Epithelial cell of esophagus (primary cell): ENCODE results near the gene VSIG4.
"Not testable (repeated sequence)": the region's sequence is repeated elsewhere in the genome, so short reads cannot be mapped to it uniquely, and the experiment has no call there.

ENCODE experiments used
- DNase-seq: peaks from one replicate; pipeline ENCODE4 v3.0.0; 2010; ENCODE audit warnings: low read depth
- H3K4me3 ChIP-seq: 2 replicates; pipeline ENCODE4 v1.5.1; 2011; ENCODE audit warnings: mild to moderate bottlenecking, low read length, control low read depth
- TF ChIP-seq, protein P1 (sequence below): IDR thresholded peaks from 2 replicates; pipeline ENCODE4 v1.5.1; 2011; ENCODE audit warnings: low read depth, mild to moderate bottlenecking, low read length, control low read depth, inconsistent platforms; ENCODE audit not compliant: insufficient read depth; ENCODE audit errors: missing control alignments

VSIG4 gene, protein sequence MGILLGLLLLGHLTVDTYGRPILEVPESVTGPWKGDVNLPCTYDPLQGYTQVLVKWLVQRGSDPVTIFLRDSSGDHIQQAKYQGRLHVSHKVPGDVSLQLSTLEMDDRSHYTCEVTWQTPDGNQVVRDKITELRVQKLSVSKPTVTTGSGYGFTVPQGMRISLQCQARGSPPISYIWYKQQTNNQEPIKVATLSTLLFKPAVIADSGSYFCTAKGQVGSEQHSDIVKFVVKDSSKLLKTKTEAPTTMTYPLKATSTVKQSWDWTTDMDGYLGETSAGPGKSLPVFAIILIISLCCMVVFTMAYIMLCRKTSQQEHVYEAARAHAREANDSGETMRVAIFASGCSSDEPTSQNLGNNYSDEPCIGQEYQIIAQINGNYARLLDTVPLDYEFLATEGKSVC

DNA sequence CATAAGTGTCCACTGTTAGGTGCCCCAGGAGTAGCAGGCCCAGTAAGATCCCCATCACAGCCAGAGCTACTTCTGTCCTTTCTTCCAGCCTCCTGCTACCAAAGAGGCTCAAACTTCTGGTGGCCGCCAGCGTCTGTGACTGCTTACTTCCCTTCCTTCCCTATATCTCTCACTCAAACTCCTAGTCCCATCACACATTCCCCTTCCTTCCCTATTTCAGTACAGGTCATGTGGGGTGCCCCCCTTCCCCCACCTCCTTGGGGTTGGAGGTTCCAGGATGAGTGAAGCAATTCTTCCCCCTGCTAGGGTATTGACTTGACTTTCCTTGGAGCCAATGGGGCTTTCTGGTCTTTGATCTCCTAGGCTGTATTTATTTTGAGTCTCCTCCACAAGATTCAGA is at the start of gene VSIG4:
VSIG4 (minus strand) TSS at position 137 of the 400 bp plus-strand sequence; CDS start at position 55, 82 bp downstream.
- DNase-seq, result no peak
- TF ChIP-seq, protein P1, sequence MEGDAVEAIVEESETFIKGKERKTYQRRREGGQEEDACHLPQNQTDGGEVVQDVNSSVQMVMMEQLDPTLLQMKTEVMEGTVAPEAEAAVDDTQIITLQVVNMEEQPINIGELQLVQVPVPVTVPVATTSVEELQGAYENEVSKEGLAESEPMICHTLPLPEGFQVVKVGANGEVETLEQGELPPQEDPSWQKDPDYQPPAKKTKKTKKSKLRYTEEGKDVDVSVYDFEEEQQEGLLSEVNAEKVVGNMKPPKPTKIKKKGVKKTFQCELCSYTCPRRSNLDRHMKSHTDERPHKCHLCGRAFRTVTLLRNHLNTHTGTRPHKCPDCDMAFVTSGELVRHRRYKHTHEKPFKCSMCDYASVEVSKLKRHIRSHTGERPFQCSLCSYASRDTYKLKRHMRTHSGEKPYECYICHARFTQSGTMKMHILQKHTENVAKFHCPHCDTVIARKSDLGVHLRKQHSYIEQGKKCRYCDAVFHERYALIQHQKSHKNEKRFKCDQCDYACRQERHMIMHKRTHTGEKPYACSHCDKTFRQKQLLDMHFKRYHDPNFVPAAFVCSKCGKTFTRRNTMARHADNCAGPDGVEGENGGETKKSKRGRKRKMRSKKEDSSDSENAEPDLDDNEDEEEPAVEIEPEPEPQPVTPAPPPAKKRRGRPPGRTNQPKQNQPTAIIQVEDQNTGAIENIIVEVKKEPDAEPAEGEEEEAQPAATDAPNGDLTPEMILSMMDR, result no peak
- no peak within 1 kb of the TSS for H3K4me3 ChIP-seq

DNA sequence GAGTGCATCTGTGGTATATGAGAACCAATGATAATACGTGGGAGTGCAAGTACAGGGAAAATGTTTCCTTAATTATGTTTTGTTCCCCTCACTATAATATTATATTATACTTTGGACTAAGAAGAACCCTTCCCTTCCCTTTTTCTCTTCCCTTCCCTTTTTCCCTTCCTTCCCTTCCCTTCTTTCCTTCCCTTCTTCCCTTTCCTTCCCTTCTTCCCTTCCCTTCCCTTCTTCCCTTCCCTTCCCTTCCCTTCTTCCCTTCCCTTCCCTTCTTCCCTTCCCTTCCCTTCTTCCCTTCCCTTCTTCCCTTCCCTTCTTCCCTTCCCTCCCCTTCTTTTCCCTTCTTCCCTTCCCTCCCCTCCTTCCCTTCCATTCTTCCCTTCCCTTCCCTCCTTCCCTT is 36.9 kb upstream of the VSIG4 start:
- TF ChIP-seq, protein P1, result no peak
- H3K4me3 ChIP-seq, result no peak overlapping the region
- no peak for DNase-seq

DNA sequence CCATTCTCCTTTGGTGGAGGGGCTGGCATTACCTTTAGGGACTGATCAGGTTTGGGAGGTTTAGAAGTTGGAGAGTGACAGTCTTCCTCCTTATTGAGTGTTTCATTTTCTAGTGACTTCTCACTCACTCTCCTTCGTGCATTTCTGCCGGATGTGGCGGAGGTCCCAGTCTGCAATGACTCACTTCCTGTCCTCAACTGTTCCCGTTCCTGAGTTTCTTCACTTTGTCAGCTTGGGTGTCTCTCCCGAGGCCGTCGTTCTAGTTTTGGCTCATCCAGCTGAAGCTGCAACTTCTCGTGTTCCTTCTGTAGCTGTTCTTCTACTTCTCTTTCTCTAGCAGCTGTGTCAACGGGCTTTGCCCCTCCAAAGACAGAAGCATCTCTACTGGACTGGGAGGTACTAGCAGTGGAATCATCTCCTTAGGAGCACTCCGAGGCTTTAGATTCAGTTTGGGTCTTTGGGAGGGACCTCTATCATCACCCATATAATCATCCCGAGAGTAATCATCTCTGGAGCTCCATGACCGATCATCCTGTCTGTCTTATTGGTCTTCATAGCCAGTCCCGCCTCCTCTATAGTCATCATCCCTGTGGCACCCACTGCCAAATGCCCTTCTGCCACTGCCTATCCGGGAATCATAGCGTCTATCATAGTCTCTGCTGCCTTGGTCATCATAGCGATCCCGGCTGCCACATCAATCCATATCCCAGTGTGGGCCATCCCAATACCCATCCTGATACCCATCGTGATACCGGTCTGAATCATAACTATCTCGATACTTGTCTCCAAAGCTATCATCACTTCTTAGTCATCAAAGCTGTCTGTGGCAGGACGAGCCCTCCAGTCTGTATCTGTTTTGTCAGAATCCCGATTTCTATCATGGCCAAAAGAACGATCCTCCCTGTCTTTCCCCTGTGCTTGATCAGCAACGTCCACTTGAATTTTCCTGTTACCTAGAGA is 35.3 kb upstream of the VSIG4 start:
- H3K4me3 ChIP-seq, result no peak overlapping the region
- no peak for DNase-seq
- TF ChIP-seq, protein P1, result no peak

DNA sequence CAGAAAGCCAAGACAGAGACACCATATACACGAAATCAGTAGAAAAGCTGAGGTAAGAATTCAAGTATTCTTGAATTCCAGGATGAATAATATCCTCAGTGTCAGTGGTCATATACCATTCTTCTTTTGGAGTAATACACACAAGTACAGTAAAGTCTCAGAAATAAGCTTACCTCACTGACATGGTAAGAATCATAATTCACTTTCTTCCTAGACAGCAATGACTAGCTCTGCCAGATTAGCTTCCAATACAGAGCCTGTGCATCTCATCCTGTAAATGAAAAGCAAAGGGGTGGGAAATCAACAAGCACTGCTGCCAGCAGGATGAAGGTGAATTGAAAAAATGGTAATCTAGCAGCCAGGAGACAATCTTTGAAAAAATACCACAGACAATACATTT is 31.2 kb upstream of the VSIG4 start:
- TF ChIP-seq, protein P1, result no peak
- DNase-seq, result no peak

DNA sequence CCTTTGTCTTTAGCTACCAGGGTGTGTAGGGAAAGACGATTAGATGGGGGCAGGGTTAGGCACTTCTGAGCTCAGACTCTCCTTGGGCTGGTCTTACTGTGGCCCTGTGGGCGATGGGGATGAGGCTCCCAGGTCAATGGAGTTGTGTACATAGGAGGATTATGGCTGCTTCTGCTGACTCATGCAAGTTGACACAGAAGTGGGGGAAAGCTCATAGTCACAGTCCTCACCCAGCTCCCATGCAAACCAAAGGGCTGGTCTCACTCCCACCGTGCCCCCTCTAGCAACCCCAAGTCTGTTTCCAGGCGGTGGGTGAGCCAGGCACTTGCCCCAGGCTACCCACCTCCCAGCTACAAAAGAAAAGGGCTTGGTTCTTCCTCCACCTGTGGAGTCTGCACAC is 24.4 kb upstream of the VSIG4 start:
- no peak overlapping the region for H3K4me3 ChIP-seq
- DNase-seq, result no peak
- TF ChIP-seq, protein P1, result no peak

More for the DNA sequence above, 31.2 kb upstream of the VSIG4 start:
- H3K4me3 ChIP-seq, result no peak overlapping the region

DNA sequence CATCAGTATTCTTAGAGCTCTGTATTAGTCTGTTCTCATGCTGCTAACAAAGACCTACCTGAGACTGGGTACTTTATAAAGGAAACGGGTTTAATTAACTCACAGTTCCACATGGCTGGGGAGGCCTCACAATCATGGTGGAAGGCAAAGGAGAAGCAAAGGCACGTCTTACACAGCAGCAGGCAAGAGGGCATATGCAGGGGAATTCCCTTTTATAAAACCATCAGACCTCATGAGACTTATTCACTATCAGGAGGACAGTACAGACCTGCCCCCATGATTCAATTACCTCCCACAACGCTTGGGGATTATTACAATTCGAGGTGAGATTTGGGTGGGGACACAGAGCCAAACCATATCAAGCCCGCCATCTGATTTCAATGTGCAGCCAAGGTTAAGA is 17.1 kb upstream of the VSIG4 start:
- not testable (repeated sequence) for DNase-seq, H3K4me3 ChIP-seq

DNA sequence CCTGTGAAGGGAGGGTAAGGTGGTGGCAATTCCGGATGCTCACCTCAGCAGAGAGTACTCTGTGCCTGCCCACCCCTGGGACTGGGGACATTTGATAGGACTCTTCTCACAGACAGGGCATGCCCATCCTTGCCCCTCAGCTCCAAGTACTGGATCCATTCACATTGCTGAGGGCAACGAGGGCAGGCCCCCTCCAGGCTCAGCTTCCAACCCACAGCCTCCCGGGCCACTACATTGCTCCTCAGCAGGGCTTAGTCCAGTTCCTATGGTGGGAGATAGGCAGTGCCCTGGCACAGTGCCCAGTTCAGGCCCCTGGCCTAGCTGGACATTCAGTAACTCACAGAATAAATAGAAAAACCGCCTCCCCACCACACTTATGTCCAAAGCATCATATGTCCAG is 15.1 kb upstream of the VSIG4 start:
- no peak overlapping the region for H3K4me3 ChIP-seq
- TF ChIP-seq, protein P1, result no peak
- DNase-seq, result no peak
